Smooth muscle cell (in vitro differentiated cells): ENCODE data around the gene ZIK1. TPM values are rescaled to one million over a fixed set of nuclear protein-coding genes. Genes with fewer than 3 reads are reported as not detected.
A peak's percentile ranks its signal among the peaks of the same experiment; 100 is the strongest.

Experiments
- DNase-seq: peaks from one replicate; lab custom pipeline; 2025; ENCODE audit not compliant: unreplicated experiment; lab: John Stamatoyannopoulos, UW
- H2AFZ ChIP-seq: fragments of 200-600 bp; sonication (generic); 2 replicates; pipeline ENCODE4 v1.6.0; 2016; ENCODE audit warnings: antibody characterized with exemption, low read depth, mild to moderate bottlenecking
- H3F3A ChIP-seq: fragments of 200-600 bp; sonication (generic); 2 replicates; pipeline ENCODE4 v1.6.0; 2017; ENCODE audit warnings: antibody characterized with exemption, low read depth
- H3K27ac ChIP-seq: fragments of 200-600 bp; sonication (generic); 2 replicates; pipeline ENCODE4 v1.5.1; 2016; ENCODE audit warnings: low read depth, mild to moderate bottlenecking
- H3K27me3 ChIP-seq: fragments of 200-600 bp; sonication (generic); 2 replicates; pipeline ENCODE4 v1.6.1; 2016; ENCODE audit warnings: low read depth, mild to moderate bottlenecking
- H3K36me3 ChIP-seq: fragments of 200-600 bp; sonication (generic); 2 replicates; pipeline ENCODE4 v1.5.1; 2016; ENCODE audit warnings: low read depth
- H3K4me1 ChIP-seq: fragments of 200-600 bp; sonication (generic); 2 replicates; pipeline ENCODE4 v1.5.1; 2016; ENCODE audit warnings: low read depth
- H3K4me2 ChIP-seq: fragments of 200-600 bp; sonication (generic); 2 replicates; pipeline ENCODE4 v1.6.0; 2016; ENCODE audit warnings: mild to moderate bottlenecking
- H3K4me3 ChIP-seq: fragments of 200-600 bp; sonication (generic); 2 replicates; pipeline ENCODE4 v1.5.1; 2016; ENCODE audit warnings: mild to moderate bottlenecking
- H3K79me2 ChIP-seq: fragments of 200-600 bp; sonication (generic); 2 replicates; pipeline ENCODE4 v1.6.0; 2016; ENCODE audit warnings: low read depth, mild to moderate bottlenecking
- H3K9ac ChIP-seq: fragments of 200-600 bp; sonication (generic); 2 replicates; pipeline ENCODE4 v1.6.0; 2016; ENCODE audit warnings: low read depth
- H3K9me3 ChIP-seq: fragments of 200-600 bp; sonication (generic); replicated peaks from 2 replicates; pipeline ENCODE4 v1.5.1; 2016; ENCODE audit warnings: low read depth
- H4K20me1 ChIP-seq: fragments of 200-600 bp; sonication (generic); 2 replicates; pipeline ENCODE4 v1.6.0; 2016; ENCODE audit warnings: low read depth
- WGBS: methylation state at CpG from one replicate; pipeline ENCODE4 v1.1.7; 2016; ENCODE audit warnings: low lambda C conversion rate; 5-methylcytosine and 5-hydroxymethylcytosine counted together
- polyA plus RNA-seq: library from polyadenylated mRNA; unstranded; fragments of >200 nt; fragmentation: Nextera tagmentation; extraction: Ambion mirVana; gene quantifications from 2 replicates; pipeline ENCODE4 v1.2.1, GENCODE V29; 2016
- total RNA-seq: library from RNA; depleted of rRNA; stranded (reverse); fragments of >200 nt; gene quantifications from 2 replicates; pipeline ENCODE4 v1.2.3, GENCODE V29; 2014
- TF ChIP-seq, protein P1 (sequence below): fragments of 200-600 bp; sonication (generic); IDR thresholded peaks from 2 replicates; pipeline ENCODE4 v1.5.1; 2017; ENCODE audit warnings: borderline replicate concordance, mild to moderate bottlenecking, antibody characterized with exemption; ENCODE audit not compliant: insufficient read depth, poor library complexity, severe bottlenecking

ZIK1 gene
- total and polyA plus RNA-seq, 2 experiments from 2014 or later, result 4.6 to 6.5 TPM

DNA sequence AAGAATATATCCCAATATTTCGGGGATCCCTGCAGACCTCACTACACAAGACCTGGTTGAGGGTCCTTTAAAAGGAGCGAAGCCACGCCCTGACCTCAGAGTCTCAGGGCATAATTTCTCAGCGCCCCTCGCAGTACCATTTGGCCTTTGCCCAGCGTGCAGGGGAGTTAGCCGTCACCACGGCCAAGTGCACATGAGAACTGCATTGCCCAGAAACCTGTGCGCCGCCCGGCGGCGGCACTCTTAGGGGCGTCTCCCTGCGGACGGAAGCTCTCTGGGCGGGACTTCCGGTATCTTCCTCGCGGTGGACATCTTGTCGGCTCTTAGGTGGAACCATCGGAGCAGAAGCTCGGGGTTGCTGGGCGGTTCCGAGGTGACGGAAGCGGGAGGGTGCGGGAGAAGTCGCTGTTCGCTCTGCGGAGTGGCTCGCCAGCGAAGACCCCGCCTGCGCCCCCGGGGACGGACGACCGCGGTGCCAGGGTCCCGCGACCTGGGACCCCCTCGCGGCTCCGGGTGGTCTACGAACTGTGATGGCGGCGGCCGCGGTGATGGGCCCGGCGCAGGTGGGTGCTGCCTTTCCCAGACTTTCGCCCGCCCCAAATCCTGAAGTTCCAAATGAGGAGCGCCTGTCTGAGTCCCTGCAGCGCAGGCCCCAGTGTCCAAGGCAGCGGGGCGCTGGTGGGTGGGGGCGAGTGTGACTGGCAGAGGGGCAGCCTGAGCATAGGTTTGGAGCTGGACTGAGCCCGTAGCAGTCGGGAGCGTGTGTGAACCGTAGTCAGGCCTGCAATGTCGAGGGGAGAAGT lies 30.2 kb downstream of the ZIK1 start, which contains the start of gene ZNF134:
TSS of gene ZNF134 (plus strand) at position 302 of the 803 bp plus-strand sequence. CDS start 5,227 bp downstream, outside the sequence.
- no peaks in the 10 kb centered on the region for H3K27me3 ChIP-seq
- peaks cover 48% of the 10 kb centered on the region for H3K79me2 ChIP-seq
- H3K36me3 ChIP-seq, result peaks cover 21% of the 10 kb centered on the region
- H3K4me3 ChIP-seq, result peak within 1 kb of the TSS; percentile 98
- peak within 1 kb of the TSS; percentile 97 for H2AFZ ChIP-seq
- no peaks in the 10 kb centered on the region for H3K4me1 ChIP-seq
- TF ChIP-seq, protein P1, sequence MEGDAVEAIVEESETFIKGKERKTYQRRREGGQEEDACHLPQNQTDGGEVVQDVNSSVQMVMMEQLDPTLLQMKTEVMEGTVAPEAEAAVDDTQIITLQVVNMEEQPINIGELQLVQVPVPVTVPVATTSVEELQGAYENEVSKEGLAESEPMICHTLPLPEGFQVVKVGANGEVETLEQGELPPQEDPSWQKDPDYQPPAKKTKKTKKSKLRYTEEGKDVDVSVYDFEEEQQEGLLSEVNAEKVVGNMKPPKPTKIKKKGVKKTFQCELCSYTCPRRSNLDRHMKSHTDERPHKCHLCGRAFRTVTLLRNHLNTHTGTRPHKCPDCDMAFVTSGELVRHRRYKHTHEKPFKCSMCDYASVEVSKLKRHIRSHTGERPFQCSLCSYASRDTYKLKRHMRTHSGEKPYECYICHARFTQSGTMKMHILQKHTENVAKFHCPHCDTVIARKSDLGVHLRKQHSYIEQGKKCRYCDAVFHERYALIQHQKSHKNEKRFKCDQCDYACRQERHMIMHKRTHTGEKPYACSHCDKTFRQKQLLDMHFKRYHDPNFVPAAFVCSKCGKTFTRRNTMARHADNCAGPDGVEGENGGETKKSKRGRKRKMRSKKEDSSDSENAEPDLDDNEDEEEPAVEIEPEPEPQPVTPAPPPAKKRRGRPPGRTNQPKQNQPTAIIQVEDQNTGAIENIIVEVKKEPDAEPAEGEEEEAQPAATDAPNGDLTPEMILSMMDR, result no peak
- peak; percentile 43 for DNase-seq
- peak within 1 kb of the TSS; percentile 17 for H3K27ac ChIP-seq
- peak within 1 kb of the TSS; percentile 95 for H3K4me2 ChIP-seq
- peaks cover 15% of the 10 kb centered on the region for H3K9me3 ChIP-seq
- no peaks in the 10 kb centered on the region for H4K20me1 ChIP-seq
- whole genome bisulfite sequencing, result 2% methylated on average over 60 of the region's 64 CpGs
- peak within 1 kb of the TSS; percentile 87 for H3K9ac ChIP-seq
- H3F3A ChIP-seq, result no peaks in the 10 kb centered on the region

DNA sequence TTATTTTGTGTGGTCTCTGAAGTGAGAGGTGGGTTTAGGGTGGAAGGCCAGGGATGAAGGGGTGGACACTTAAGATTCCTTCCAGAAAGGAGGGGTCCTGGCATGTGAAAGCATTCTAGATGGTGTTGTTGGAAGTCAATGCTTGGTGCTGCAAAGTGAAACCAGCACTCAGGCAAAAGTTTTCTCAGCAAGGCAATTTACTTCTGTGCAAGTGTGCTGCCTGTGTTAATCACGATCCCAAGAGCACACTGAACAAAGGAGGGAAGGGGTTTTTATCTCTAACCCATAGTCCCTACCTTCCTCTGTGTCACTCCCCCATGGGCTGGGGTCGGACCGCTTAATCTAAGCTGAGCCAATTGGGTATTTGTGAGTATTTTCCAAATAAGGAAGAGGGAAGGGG lies 31.4 kb downstream of the ZIK1 start:
- Histone ChIP-seq H2AFZ (no peak overlapping the region), H3K9ac (no peak overlapping the region), H3K9me3 (peaks cover 27% of the 10 kb centered on the region), H3F3A (no peaks in the 10 kb centered on the region), H4K20me1 (no peaks in the 10 kb centered on the region), H3K27ac (no peak overlapping the region), H3K36me3 (peaks cover 33% of the 10 kb centered on the region), H3K4me1 (no peaks in the 10 kb centered on the region), H3K27me3 (no peaks in the 10 kb centered on the region), H3K79me2 (peaks cover 60% of the 10 kb centered on the region), H3K4me2 (peak overlapping the region; percentile 95), H3K4me3 (peak overlapping the region; percentile 98)
- 94% methylated on average over 3 of the region's 3 CpGs for WGBS
- TF ChIP-seq, protein P1, result no peak
- no peak for DNase-seq

DNA sequence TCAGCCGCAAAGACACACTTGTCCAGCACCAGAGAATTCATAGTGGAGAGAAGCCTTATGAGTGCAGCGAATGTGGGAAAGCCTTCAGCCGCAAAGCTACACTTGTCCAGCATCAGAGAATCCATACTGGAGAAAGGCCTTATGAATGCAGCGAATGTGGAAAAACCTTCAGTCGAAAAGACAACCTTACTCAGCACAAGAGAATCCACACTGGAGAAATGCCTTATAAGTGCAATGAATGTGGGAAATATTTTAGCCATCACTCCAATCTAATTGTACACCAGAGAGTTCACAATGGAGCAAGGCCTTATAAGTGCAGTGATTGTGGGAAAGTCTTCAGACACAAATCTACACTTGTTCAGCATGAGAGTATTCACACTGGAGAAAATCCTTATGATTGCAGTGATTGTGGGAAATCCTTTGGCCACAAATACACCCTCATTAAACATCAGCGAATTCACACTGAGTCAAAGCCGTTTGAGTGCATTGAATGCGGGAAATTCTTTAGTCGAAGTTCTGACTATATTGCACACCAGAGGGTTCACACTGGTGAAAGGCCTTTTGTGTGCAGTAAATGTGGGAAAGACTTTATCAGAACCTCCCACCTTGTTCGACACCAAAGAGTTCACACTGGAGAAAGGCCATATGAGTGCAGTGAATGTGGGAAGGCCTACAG lies 36.9 kb downstream of the ZIK1 start:
- WGBS, result over 99% methylated on average over 10 of the region's 10 CpGs
- no peak overlapping the region for H3K9ac ChIP-seq
- H3K27me3 ChIP-seq, result no peaks in the 10 kb centered on the region
- no peak overlapping the region for H3K4me3 ChIP-seq
- H3K27ac ChIP-seq, result no peak overlapping the region
- DNase-seq, result no peak
- no peak overlapping the region for H2AFZ ChIP-seq
- no peaks in the 10 kb centered on the region for H3F3A ChIP-seq
- TF ChIP-seq, protein P1, result no peak
- no peaks in the 10 kb centered on the region for H3K4me1 ChIP-seq
- peaks cover 69% of the 10 kb centered on the region for H3K9me3 ChIP-seq
- peaks cover 79% of the 10 kb centered on the region for H3K79me2 ChIP-seq
- H3K4me2 ChIP-seq, result no peak overlapping the region
- H4K20me1 ChIP-seq, result no peaks in the 10 kb centered on the region
- H3K36me3 ChIP-seq, result peaks cover 71% of the 10 kb centered on the region
